NT2/D1 (cell line): ENCODE data around the gene RPL27A.

Experiments used
- YY1 ChIP-seq: IDR thresholded peaks from 2 replicates; pipeline ENCODE4 v1.6.1; 2011; ENCODE audit not compliant: insufficient read length, insufficient read depth
- ZNF274 ChIP-seq: IDR thresholded peaks from 2 replicates; pipeline ENCODE4 v1.6.1; 2011; ENCODE audit warnings: mild to moderate bottlenecking, low read depth, low read length

GRCh38 chr11:8638300-8638699 is 44.3 kb upstream of the RPL27A start:
- TF ChIP-seq ZNF274 = no peak
- no peak for TF ChIP-seq YY1
